Islet of Langerhans (tissue), 1 donor: ENCODE results near the gene CLIP4.
A peak's percentile ranks its signal among the peaks of the same experiment; 100 is the strongest.
"Not testable (repeated sequence)": the region's sequence is repeated elsewhere in the genome, so short reads cannot be mapped to it uniquely, and the experiment has no call there.

Experiments used
- FAIRE-seq: peaks from one replicate; lab custom pipeline; 2011; peaks lifted over from hg19 to GRCh38; lab: Jason Lieb, UNC

CLIP4 gene

DNA sequence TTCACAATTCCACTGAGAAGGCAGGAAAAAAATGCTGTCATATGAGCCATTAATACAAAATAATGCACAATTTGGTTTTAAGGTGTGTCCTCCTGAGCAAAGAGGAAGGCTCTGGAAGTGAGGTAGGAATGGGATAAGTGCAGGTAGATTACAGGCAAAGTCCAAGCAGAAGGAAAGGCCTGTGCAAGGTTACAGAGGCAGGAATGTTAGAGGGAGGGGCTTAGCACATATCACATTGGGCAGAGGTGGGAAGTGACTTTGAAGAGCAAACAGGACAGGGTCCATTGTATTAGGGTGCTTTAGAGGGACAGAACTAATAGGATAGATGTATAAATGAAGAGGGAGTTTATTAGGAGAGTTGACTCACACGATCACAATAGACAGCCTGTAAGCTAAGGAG is 14.7 kb upstream of the CLIP4 start:
- FAIRE-seq, result no peak

DNA sequence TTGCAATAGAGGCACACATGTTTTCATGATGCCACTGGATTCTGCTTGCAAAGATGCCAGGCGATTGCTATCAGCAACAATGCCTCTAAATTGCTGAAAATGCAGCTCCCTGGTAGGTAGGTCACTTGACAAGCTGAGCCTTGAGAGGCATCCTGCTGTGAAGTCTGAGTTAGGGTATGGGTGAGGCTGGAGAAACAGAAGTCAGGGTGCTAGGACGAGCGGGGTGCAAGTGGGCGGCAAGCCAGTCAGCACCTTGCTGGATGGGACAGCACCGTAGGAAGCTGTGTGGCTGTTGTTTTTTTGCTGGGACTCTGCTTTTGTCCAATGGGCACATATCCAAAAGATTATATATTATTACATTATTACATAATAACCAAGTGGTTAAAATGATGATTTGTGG is 10.5 kb upstream of the CLIP4 start:
- FAIRE-seq, result no peak

DNA sequence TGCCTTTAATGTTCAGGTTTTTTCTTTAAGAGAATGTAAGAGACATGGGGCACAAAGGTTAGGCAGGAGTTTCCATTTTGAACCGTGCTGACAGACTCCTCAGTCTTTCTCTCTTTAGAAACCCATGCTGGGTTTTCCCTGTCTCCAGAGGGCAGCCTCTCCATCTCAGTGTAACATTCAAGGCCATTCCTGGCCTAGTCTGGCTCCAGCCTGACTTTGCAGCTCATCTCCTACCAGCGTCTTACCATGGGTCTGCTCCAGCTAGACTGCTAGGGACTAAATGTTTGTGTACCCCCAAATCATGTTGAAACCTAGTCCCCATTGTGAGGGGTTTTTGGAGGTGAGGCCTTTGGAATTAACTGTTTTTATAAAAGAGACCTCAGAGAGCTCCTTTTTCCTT is 9.8 kb upstream of the CLIP4 start:
- FAIRE-seq, result no peak

DNA sequence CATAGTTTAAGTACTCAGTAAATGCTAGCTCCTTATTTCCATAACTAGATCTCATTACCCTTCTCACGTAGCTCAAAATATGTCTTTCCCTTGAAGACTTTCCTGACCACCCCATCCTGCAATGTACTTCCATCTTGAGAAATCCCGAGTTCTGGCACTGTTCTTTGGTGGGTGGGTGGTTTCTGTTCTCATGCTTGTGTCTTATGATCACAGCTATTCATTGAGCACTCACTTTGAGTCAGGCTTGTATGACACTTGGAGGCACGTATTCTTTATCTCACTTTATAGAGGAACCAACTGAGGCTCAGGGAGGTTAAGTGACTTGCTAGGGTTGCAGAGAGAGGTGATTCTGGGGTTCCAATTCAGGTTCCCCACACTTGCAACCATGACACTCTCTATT is 9.0 kb upstream of the CLIP4 start:
- no peak for FAIRE-seq

DNA sequence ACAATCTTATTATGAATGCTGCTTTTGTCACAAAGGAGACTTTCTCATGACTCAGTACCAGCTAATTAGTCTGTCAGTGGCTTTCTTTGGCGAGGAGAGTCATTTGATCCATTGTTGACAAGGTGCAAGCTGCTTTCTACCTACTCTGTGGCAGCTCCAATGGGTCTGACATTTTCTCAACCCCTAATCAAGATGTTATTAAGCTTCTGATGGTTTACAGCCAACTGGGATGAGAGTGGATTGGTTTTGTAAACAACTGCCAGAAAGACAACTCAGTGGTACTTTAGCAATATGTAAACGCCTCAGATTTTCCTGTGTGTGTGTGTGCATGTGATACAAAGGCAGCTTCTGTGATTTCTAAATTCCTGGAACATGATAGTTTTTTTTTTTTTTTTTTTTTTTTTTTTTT is 8.2 kb upstream of the CLIP4 start:
- FAIRE-seq, result peak; percentile 5

DNA sequence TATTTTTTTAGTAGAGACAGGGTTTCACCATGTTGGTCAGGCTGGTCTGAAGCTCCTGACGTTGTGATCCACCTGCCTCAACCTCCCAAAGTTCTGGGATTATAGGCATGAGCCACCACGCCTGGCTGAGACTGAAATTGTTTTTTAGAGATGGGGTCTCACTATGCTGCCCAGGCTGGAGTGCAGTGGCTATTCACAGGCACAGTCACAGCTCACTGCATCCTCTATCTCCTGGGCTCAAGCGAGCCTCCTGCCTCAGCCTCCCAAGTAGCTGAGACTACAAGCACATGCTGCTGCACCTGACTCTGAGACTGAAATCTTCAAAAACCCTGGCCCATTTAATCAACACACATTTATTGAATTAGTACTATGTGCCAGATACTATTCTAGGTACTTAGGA is 7.7 kb upstream of the CLIP4 start:
- FAIRE-seq, result not testable (repeated sequence)

DNA sequence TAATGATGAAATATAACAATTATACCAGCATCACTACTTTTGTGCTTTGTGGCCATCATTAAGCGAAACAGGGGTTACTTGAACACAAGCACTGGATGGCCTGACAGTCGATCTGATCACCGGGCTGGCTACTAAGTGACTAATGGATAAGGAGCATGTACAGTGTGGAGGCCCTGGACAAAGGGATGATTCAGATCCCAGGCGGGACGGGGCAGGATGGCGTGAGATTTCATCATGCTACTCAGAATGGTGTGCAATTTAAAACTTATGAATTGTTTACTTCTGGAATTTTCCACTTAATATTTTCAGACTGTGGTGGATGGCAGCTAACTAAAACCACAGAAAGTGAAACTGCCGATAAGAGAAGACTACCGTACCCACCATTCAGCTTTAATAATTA is 7.0 kb upstream of the CLIP4 start:
- FAIRE-seq, result no peak

DNA sequence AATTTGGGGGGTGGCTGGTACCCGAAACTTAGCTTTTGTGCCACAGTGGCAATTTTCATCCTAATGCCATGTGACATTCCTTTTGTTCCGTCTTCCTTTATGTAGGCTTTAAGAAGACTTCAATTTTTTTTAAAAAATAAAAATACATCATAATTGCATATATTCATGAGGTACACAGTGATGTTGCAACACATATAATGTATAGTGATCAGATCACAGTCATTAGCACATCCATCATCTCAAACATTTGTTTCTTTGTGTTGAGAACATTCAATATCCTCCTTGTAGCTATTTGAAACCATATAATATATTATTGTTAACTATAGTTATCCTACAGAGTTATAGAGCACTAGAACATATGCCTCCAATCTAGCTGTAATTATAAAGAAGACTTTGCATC is 6.0 kb upstream of the CLIP4 start:
- no peak for FAIRE-seq

DNA sequence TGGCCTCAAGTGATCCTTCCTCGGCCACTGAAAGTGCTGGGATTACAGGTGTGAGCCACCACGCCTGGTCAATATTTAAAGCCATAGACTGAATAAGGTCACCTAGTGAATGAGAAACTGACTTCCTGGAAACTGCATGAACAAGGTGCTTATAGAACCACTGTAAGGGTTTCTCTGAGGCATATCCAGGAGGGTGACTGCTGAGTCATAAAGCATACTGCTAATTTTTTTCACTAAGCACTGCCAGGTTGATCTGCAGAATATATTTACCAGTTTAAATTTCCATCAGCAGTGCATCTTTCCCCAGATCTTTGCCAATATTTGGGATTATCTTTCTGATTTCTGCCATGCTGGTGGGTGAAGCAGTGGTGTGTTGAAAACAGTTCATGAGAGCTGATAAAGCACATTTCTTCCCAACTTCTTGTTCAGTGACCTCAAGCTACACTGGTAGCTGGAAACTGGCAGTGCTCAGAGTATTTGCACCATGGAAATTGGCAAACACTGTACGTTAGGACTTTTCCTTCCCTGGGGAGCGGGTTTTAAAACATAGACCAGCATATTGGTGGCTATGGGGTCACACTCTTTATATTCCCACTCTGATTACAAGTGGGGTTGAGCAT is 4.2 kb upstream of the CLIP4 start:
- FAIRE-seq, result no peak

DNA sequence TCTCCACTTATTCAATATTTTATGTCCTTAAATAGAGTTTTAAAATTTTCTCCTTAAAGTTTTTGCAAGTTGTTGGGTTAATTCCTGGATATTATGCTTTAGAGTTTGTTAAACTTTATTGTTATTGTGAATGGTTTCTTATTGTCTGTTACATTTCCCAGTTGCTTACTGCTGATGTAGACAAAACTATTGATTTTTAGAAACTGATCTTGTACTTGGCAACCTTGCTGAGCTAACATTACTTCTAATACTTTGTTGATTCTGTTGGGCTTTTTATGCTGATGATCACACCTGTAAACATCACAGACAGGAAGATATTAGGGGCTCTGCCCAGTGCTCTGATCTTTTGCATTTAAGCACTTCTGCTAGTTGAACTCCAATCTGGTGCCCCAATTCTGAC is 2.8 kb upstream of the CLIP4 start:
- FAIRE-seq, result no peak

DNA sequence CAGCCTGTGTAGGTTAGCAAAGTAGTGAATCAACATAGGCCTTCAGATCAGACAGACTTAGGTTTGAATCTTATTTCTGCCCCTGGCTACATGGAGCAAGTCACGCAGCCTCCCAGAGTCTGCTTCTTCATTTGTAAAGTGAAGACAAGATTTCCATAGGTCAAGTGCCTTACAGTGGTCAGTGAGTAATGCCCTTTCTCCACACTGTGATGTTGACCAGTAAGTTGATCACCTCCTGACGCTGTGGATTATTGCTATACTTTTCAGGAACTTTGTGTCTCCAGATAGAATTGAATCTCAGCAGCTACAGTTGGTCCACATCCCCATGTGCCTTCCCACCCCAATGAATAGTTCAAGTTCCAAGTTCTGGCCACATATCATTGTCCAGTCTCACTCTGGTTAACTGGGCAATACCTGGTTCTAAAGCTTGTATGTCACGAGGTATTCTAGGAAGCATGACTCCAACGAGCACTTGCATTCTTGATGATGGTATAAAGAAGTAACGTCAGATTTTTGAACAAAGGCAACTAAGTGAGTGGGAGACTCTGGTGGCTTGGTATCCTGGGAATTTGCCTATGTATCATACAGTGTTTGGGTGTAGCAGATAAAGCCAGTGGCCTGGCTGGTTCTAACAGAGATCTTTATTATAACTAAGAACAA is 2.1 kb upstream of the CLIP4 start:
- no peak for FAIRE-seq

DNA sequence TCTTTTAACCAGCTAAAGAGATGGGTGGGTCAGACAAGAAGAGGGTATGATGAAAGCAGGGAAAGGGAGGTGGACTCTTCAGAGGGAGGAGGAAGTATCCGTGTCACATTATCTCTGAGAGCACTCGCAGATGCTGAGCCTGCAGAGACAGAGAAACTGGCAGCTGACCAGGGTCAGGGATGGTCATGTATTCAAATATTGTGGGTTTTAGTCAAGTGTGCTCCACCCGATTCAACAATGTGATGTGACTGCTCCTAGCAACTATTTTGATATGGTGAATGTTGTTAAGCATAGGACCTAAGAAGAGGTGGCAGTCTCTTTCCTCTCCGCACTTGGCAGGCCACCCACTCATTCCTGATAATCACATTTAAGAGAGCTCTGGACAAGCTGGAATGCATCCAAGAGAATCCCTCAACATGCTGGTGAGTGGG is 1.3 kb upstream of the CLIP4 start:
- FAIRE-seq, result peak; percentile 95

DNA sequence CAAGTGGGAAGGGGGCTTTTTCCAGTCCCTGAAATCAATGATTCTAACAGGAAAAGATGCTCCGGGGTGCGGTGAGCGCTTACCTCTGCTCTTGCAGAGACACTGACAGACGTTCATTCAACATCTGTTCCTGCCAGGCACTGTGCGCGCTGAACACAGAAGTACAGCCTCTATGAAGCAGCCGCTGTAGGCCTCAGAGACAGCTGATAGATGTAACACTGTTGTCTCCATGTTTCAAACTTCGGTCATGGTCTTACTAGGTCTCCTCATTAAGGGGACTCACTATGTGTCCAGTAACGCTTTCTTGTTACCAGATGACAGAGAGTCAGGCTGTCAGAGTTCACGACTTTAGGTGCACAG is 649 bp upstream of the CLIP4 start:
- no peak for FAIRE-seq

DNA sequence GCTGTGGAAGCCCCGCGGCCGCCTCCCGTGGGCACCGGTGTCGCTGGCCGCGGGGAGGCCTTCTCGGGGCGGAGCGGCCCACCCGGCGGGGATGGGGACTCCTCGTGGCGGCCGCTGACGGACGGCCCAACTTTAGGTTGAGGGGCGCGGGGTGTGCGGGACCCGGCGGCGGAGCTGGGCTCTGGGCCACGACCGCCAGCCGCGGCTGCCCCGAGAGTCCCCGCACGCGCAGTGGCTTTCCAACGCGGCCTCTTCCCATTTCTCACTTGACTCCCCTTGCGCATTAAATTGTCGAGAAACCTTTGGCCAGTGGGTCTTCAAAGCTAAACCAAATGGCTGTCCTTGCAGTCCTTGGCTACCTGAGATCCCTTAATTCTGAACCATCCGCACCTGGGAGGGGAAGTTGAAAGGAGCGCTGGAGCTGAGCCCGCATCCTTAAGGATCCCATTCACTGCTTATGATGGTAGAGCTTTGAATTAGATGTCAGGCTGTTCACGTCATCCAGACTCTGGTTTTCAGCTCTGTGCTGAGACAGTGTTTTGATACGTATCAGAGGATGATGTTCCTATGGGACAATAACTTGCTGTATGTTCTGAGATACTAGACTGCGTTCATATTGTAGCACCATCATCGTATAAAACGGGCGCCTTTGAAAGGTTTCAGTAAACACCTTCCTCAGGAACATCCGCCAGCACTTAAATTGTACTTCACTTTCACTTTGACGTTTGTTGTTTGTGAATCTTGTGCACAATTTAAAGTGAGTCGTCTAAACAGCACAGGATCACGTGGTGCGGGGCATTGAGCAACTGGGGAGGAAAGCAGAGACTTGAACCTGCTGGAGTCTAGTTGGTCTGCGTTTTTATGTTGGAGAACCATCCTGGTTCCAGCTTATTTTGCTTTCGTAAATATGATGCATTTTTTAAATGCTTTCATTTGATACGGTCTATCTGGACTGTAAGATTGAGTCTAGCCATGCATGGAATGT is 874 bp downstream of the CLIP4 start:
- FAIRE-seq, result peak; percentile 13

DNA sequence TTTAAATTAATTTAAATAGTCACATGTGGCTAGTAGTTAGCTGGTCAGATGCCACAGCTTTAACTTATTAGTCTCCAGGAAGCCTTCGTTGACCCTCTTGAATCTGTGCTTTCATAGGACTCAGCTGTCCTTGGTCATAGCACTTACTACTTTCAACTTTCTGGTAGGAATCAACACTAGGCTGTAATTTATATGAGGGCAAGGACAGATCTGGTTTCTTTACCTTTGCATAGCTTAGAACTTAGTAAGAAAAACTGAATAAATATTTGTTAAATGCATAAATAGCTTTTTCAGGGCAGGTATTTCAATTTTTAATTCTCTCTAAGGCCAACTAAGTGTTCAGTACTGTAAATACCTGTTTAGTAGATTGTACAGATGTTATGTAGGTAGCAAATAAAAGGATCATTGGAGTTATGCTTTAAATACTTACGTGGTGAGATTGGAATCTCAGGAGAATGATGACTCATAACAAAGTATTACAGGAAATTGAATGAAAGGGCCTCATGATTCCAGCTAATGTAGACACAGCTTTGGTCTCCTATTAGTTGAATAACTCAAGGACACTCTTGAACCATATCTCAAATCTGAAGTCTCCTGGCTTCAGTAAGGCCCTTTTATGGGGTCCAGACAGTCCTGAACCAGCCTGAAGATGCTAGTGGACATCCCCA is 2.6 kb downstream of the CLIP4 start:
- peak; percentile 73 for FAIRE-seq

DNA sequence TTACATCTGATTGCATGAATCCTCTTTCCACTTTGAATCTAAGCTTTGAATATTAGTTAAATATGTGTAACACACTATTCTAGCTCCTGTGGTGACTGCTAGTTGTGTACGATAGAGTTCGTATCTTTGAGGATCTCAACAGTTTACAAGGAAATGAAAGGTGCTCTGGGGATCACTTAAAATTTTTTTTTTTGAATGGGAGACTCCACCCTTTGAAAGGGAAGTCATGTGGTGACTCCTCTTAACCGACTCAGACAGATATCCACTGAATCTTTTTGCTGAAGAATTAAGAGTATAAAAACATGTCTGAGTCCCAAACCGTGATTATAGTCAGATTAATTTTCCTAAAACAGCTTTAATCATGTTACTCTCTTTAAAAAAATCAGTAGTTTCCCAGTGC is 4.0 kb downstream of the CLIP4 start:
- no peak for FAIRE-seq

DNA sequence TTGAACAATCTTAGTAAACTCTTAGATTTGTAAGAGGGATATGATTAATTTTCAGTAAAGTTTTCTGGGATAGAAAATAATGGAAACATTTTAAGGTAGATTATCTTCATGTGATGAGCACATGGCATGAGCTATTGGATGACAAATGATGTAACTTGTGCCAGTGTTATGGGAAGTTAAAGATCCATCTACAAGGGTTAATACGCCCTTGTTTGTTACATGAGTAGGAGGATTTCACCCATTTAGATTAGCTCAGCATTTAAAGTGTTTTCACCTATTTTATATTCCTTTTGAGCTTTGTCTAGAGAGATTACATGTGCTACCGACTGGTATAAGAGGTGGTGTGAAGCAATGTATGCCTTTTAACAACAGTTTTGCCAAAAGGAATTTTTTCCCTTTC is 5.6 kb downstream of the CLIP4 start:
- no peak for FAIRE-seq

DNA sequence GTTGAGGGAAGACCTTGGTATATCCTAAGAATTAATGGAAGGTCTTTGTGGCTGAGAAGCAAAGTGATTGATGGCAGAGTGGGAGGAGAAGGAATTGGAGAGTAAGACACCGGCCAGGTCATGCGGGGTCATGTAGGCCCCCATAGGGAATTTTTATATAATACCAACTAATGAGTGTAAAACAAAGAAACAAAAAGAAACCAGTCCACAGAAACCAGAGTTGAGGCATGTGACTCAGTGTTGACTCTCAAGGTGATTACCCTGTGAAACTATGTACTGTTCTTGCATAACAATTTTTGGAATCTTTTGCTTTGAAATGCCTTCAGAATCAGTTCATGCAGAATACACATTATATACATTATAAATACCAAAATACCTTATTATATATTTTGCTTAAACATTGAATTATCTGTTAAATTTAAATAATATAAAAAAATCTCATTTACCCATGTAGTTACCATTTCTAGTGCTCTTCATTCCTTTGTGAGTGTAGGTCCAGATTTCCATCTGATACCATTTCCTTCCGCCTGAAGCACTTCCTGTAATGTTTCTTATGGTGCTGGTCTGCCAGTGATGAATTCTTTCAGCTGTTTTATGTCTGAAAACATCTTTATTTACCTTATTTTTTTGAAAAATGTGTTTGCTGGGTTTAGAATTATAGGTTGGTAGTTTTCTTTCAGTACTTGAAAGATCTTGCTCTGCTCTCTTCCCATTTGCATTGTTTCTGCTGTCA is 8.6 kb downstream of the CLIP4 start:
- FAIRE-seq, result no peak

DNA sequence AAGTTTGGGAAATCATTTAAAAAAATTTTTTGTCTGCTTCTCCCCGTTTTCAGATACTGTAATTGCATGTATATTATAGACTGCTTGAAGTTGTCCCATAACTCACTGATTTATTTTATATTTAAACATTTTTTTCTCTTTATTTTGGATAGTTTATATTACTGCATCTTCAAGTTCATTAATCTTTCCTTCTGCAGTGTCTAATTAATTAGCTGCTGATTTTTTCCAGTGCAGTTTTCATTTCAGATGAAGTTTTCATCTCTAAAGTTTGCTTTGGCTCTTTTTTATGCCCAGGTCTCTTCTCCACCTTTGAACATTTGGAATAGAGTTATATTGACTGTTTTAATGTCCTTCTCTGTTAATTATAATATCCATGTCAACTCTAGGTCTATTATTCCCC is 9.3 kb downstream of the CLIP4 start:
- FAIRE-seq, result no peak

DNA sequence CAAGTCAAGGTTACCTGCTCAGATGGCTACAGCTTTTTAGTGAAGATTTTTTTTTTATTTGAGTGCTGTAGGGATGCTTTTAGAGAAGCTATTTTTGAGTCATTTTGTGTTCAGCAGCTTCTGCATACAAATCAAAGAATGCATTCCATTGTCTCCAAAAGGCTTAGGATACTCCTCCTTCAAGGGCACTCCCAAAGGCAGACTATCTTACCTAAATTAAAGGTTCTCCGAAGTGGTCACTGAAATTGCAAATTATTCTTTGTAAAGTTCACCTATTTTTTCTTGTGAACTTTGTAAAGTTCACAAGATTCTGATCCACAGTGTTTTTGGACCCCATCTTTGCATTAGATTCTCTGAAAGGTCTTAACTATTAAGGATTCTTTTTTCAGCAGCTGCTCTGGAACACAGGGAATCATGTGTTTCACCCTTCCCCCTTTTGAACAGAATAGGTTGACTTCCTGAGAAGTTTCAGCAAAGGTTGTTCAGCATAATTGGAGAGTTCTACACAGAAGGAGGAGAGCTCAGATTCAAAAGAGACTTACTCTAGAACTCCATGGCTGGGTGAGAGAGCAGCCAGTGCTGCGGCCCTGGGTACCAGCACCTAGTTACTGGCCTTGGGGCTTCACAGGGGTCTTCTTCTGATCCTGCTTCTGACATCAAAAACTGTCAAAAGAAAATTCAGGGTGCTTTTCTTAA is 14.5 kb downstream of the CLIP4 start:
- no peak for FAIRE-seq

DNA sequence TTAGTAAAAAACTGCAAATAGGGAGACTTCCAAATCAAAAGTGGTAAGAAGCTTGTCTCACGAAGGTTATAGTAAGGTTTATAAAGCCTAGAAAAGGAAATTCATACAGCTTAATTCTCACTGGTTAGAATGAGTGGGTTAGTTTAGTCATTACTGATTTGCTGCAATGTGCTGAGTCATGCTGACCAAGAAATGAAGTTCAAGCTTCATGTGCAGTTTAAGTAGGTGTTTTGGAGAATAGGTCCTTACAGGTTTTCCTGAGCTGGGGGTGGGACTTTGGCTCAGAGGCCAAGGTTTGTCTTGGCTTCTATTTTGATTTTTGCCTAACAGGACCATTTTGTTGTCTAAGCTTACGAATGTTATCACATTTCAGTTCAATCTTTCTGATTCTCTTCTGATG is 15.1 kb downstream of the CLIP4 start:
- peak; percentile 98 for FAIRE-seq
